Stimulated activated CD8-positive, alpha-beta memory T cell treated with anti-CD3 and anti-CD28 coated beads, Interleukin-4, amount 100 ng/mL, for 24 hours (primary cell): ENCODE data around the gene ATP11B.

ENCODE experiments used
- DNase-seq: peaks from one replicate; pipeline ENCODE4 v3.0.0-alpha.2; 2020; ENCODE audit warnings: low read depth

The ATP11B gene

GRCh38 chr3:182792901-182793662 lies at the start of gene ATP11B:
ATP11B (plus strand) TSS chr3:182793504; CDS start chr3:182793760, 256 bp downstream.
- peak; percentile 69 for DNase-seq

- no peak for DNase-seq
Measured at GRCh38 chr3:182746959-182747358, 46.3 kb upstream of the ATP11B start.

GRCh38 chr3:182755308-182755707 lies 38.0 kb upstream of the ATP11B start:
- DNase-seq: no peak

GRCh38 chr3:182755712-182756111 lies 37.6 kb upstream of the ATP11B start:
- no peak for DNase-seq

GRCh38 chr3:182760576-182761164 lies 32.6 kb upstream of the ATP11B start:
- DNase-seq: no peak

DNA sequence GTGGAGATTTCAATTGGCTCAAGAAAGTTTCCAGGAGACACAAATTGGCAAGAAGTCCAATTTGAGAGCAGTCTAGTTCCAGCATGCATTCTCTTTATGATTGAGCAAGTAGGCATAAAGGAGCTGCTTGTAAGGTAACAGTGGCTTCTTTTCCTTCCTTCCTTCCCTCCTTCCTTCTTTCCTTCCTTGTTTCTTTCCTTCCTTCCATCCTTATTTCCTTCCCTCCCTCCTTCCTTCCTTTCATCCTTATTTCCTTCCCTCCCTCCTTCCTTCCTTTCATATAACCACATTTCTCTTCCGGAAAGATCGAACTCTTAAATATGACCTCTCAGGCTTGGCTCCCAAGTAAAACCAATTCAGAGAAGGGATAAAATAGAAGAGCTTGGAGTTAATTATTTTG lies 29.4 kb upstream of the ATP11B start:
- no peak for DNase-seq

DNA sequence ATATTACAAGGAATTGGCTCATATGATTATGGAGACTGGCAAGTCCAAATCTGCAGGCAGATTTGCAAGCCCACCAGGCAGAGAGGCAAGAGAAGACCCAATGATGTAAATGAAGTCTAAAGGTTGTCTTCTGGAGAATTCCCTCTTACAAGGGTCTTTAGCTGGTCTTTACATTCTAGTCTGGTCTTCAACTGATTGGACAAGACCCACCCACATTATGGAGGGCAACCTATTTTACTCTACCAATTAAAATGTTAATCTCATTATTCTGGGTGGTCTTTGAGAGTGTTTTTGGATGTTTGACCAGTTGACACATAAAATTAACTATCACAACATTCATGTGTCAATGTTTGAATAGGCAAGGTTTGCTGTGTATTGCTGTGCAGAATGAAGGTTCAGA lies 28.0 kb upstream of the ATP11B start:
- DNase-seq: no peak

- no peak for DNase-seq
Measured at GRCh38 chr3:182766099-182766498, 27.2 kb upstream of the ATP11B start.

DNA sequence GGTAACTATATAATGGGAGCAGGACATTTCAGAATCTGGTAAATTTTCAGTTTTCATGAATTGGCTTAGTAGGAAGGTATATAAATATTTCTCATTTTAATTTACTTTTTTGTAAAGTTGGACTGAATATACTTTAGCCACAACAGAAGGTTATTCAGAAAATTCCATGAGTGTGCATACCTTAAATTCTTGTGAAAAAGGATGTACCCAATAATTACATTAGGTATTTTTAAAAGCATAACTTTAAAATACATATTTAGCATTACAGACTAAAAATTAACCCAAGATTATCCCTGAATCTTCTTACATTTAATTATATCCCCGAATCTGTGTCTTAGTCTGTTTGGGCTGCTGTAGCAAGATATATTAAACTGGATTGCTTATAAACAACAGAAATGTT lies 24.9 kb upstream of the ATP11B start:
- no peak for DNase-seq

DNA sequence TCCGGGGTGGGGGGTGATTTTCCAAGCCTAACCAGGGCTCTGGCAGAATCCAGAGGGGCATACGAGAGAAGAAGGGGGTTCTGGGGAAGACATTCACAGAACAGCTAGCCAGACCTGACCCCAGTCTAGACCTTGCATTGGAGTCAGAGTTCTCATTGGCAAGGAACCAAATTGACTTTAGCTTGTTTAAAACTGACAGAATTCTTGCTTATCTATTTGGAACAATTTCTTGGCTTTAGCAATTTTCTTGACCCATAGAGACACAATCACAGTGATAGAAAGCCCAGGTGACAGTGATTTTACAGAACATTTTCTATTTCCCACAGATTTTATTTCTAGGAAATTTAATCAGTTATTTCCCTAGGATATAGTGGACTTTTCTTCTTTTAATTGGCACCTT lies 23.6 kb upstream of the ATP11B start:
- no peak for DNase-seq

DNA sequence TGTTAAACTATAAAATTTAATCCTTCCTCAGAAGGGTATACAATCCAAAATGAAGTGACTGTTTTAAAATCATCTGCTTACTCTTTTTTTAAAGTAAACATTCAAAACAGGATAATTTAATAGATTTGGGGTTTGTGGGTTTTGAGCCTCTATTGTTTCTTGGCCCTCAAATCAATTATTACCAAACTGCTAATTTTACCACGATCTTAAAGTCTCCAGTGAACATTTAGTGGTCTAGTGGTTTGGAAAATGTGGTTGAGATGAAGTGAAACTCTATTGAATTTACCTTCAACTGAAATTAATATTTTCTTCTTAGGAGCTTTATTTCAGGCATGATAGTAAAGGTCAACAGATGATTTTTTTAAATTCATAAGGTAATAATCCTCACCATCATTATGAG lies 11.2 kb upstream of the ATP11B start:
- DNase-seq: no peak

GRCh38 chr3:182783106-182783505 lies 10.2 kb upstream of the ATP11B start:
- DNase-seq: no peak

DNA sequence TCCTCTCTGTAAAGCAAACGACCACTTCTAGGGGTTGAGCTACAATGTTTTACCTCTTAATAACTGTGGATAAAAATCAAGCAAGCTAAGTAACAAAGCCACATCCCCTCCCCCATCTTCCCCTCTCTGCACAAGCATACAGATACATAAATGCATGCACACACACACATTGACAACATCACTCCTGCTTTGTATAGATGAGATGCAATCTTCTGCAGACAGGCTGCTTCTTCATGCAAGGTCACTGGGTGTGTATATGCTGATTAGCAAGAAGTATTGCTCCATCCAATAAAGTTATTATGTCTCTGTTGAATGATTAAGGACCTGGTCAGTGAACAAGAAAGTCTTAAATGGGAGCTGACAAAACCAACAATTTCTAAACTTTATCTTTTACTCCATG lies 8.8 kb upstream of the ATP11B start:
- no peak for DNase-seq

GRCh38 chr3:182785142-182785541 lies 8.2 kb upstream of the ATP11B start:
- no peak for DNase-seq

- DNase-seq: no peak
Measured at GRCh38 chr3:182785756-182786155, 7.5 kb upstream of the ATP11B start.

- DNase-seq: no peak
Measured at GRCh38 chr3:182786564-182787196, 6.6 kb upstream of the ATP11B start.

DNA sequence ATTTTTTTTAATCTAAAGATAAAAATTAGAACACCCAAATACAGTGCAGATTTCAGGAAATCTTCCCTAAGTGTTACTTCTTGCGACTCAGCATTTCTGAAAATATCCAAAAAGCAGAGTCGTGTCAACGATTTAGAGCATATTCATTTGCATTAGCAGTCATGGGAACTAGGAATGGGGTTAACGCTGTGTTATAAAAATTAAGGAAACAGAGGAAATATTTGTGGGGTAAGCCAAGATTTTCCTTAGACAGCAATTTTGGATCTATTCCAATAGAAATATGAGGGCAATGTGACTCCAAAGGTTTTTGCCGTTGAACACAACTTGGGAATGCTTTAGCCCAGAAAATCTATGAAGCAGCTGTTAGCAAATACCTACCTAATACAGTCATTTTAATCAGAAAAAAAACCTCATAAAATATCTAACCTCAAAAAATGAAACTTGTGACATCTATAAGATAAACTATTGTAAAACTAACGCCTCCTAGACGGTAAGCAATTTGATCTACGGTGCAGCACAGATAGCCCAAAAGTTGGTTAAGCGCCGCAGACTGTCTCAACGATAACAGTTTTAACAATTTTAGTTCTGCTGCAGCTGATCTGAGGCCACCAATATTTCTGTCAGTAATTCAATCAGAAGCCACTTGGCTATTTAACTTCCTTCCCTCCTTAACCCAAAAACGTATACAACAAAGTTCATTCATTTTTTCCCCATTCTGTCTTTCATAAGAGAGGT lies 5.8 kb upstream of the ATP11B start:
- no peak for DNase-seq

DNA sequence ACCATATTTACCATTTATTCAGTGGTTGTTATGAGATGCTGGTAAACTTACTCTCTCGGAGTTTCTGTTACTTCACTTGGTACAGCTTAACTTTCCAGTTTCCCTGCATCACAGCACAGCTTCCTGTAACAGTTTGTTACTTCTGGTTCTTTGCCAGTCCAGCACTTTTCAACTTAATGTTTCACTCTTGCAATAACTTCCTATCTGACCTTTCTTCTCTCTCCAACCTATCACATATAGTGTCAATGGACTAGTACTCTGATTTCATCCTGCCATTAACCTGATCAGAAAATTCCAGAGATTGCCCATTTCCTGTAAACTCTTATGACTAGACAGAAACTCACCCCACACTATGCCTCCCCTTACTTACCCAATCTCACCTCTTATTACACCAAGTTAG lies 3.9 kb upstream of the ATP11B start:
- DNase-seq: no peak

DNA sequence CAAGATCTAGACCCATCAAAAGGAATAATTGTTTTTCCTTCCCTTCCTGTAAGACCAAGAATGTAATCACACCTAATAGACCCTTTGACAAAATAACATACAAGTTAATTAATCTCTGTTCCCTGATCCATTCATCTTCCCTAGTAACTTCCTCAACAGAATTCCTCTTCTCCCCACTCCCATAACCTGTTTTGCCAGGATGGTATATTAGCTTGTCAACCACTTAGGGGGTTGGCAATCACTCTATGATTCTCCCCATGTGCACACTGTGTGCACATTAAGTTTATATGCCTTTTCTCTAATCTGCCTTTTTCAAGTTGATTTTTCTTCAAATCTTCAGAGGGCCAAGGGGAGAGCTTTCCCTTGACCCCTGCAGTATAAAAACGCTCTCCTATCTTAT lies 2.7 kb upstream of the ATP11B start:
- DNase-seq: no peak

GRCh38 chr3:182793663-182794454 lies 555 bp downstream of the ATP11B start:
- no peak for DNase-seq

DNA sequence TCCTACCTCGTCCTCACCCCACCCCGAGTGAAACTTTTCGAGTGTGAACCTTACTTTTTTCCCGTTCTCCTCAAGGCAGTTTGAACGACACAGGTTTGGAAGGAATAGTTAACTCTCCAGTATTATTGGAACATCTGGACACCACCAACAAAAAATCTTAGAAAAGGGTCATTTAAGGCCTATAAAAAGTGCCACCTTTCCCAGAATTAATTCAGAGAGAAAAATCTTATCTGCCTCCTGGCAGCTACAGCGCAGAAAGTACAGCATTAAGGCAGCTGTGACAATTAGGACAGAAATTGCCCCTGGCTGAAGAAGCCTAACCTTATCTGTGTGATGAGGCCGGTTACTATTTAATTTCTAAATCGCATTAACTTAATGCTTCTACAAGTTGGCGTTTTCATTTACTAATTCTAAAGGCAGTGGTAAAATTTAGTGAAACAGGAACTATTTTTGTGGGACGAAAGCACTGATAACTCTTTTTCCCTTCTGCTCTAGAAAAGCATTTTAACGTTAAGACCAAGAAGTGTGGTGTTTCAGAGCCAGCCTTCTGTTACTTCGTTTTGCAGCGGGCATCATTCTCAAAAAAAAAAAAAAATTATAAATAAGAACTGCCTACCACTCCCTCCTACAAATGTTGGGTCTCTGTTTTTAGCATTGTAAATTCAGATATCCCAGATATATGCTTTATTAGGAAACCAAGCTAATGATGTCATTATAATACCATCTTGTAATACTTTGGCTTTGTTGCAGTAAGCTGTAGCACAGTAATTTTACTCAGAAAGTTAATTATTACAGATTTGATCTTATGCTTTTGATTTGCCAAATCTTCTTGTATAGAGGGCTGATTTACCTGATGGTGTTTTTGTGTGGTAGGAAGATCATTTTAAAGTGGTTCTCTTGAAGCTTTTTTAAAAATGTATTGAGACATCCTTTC lies 1.4 kb downstream of the ATP11B start:
- DNase-seq: no peak
